IPS-18c (cell line): ENCODE results near the gene CDC42BPA.
"Not testable (repeated sequence)": the region's sequence is repeated elsewhere in the genome, so short reads cannot be mapped to it uniquely, and the experiment has no call there.

Experiments used
- H3K4me3 ChIP-seq: 2 replicates; pipeline ENCODE4 v1.7.0; 2013; ENCODE audit warnings: low read depth, mild to moderate bottlenecking, low read length, moderate library complexity; ENCODE audit not compliant: insufficient read depth
- H3K9me3 ChIP-seq: one replicate; pipeline ENCODE4 v1.6.1; 2013; ENCODE audit warnings: mild to moderate bottlenecking, low read length, moderate library complexity; ENCODE audit not compliant: control insufficient read depth, insufficient read depth

Gene CDC42BPA

GRCh38 chr1:227318016-227318852 lies at the start of gene CDC42BPA:
CDC42BPA (minus strand) TSS chr1:227318492; CDS start chr1:227317182, 1,310 bp downstream.
- peak within 1 kb of the TSS; percentile 75 for H3K4me3 ChIP-seq
- no peaks in the 10 kb centered on the region for H3K9me3 ChIP-seq

GRCh38 chr1:227368009-227368408 lies 49.7 kb upstream of the CDC42BPA start:
- no peaks in the 10 kb centered on the region for H3K9me3 ChIP-seq
- H3K4me3 ChIP-seq: no peak overlapping the region

GRCh38 chr1:227365473-227366431 lies 47.5 kb upstream of the CDC42BPA start:
- no peaks in the 10 kb centered on the region for H3K9me3 ChIP-seq
- H3K4me3 ChIP-seq: no peak overlapping the region

GRCh38 chr1:227364657-227365056 lies 46.4 kb upstream of the CDC42BPA start:
- Histone ChIP-seq H3K4me3 (no peak overlapping the region), H3K9me3 (no peaks in the 10 kb centered on the region)

GRCh38 chr1:227363825-227364224 lies 45.5 kb upstream of the CDC42BPA start:
- H3K9me3 ChIP-seq: no peaks in the 10 kb centered on the region
- no peak overlapping the region for H3K4me3 ChIP-seq

- Histone ChIP-seq H3K9me3 (no peaks in the 10 kb centered on the region), H3K4me3 (no peak overlapping the region)
Measured at GRCh38 chr1:227362039-227362438, 43.7 kb upstream of the CDC42BPA start.

GRCh38 chr1:227357927-227358302 lies 39.6 kb upstream of the CDC42BPA start:
- H3K4me3 ChIP-seq: no peak overlapping the region
- no peaks in the 10 kb centered on the region for H3K9me3 ChIP-seq

- Histone ChIP-seq H3K9me3 (no peaks in the 10 kb centered on the region), H3K4me3 (no peak overlapping the region)
Measured at GRCh38 chr1:227357171-227357926, 39.1 kb upstream of the CDC42BPA start.

- H3K9me3 ChIP-seq: no peaks in the 10 kb centered on the region
- no peak overlapping the region for H3K4me3 ChIP-seq
Measured at GRCh38 chr1:227356620-227357146, 38.4 kb upstream of the CDC42BPA start.

GRCh38 chr1:227355542-227356245 lies 37.4 kb upstream of the CDC42BPA start:
- no peaks in the 10 kb centered on the region for H3K9me3 ChIP-seq
- H3K4me3 ChIP-seq: no peak overlapping the region

GRCh38 chr1:227353186-227353585 lies 34.9 kb upstream of the CDC42BPA start:
- Histone ChIP-seq H3K9me3 (no peaks in the 10 kb centered on the region), H3K4me3 (no peak overlapping the region)

- H3K9me3 ChIP-seq, H3K4me3 ChIP-seq: not testable (repeated sequence)
Measured at GRCh38 chr1:227352164-227352563, 33.9 kb upstream of the CDC42BPA start.

- H3K9me3 ChIP-seq: no peaks in the 10 kb centered on the region
- no peak overlapping the region for H3K4me3 ChIP-seq
Measured at GRCh38 chr1:227351443-227351842, 33.2 kb upstream of the CDC42BPA start.

GRCh38 chr1:227349967-227350366 lies 31.7 kb upstream of the CDC42BPA start:
- no peak overlapping the region for H3K4me3 ChIP-seq
- H3K9me3 ChIP-seq: no peaks in the 10 kb centered on the region

GRCh38 chr1:227343727-227344551 lies 25.6 kb upstream of the CDC42BPA start:
- H3K9me3 ChIP-seq: no peaks in the 10 kb centered on the region
- H3K4me3 ChIP-seq: no peak overlapping the region

GRCh38 chr1:227343206-227343605 lies 24.9 kb upstream of the CDC42BPA start:
- no peak overlapping the region for H3K4me3 ChIP-seq
- H3K9me3 ChIP-seq: no peaks in the 10 kb centered on the region
